ENCODE results near the gene DUSP6.

The DUSP6 gene

DNA sequence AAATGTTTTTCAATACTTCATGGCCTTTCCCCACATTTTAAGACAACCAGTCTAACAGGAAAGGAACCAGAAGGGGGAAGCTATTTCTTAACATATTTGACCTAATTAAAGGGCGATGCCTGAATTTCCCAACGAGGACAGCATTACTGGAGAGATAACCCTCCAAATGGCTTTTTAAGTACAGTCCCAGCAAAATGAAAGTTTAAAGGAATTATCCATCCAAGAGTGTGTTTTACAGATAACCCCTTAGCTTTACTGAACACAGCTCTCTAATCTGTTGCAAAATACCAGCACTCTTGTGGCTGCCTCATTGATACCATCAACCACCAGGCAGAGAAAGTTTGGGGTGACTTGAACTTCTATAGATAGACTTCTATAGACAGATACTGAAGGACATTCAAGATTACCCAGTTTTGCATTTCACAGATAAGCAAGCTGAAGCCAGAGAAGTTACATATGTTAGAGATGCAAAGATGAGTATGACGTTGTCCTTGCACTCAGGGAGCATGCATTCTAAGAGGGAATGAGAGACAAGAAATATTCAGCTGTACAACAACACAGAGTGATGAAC, 41.3 kb upstream of the DUSP6 start:
- no peak overlapping the region for H2BK12ac ChIP-seq (ENCODE audit: low read length)
- no peak overlapping the region for H2BK5ac ChIP-seq (ENCODE audit: low read length)
- no peak overlapping the region for H2BK15ac ChIP-seq (ENCODE audit: low read length)
- H4K8ac ChIP-seq (ENCODE audit: low read depth, low read length), result no peak overlapping the region
- H3K27ac ChIP-seq (replicated peaks; ENCODE audit: low read length), result no peak overlapping the region
- H3K79me1 ChIP-seq (ENCODE audit: low read depth, low read length), result peaks cover 1% of the 10 kb centered on the region
- H3K36me3 ChIP-seq (replicated peaks in 1 of 2; ENCODE audit: control insufficient read depth in 2 of 2, insufficient read depth in 2 of 2, low read length in 2 of 2), result no peaks in the 10 kb centered on the region
- no peak overlapping the region for H3K4ac ChIP-seq (ENCODE audit: low read length)
- H2BK120ac ChIP-seq (ENCODE audit: low read depth, low read length), result no peak overlapping the region
- no peak overlapping the region for H3K4me3 ChIP-seq (ENCODE audit: low read length in 2 of 2)
- H3K18ac ChIP-seq (ENCODE audit: low read length), result no peak overlapping the region
- H4K91ac ChIP-seq (ENCODE audit: low read depth, low read length, poor library complexity), result no peak overlapping the region
- H3K23ac ChIP-seq (ENCODE audit: low read depth, low read length, poor library complexity), result no peak overlapping the region
- no peak overlapping the region for H3K9ac ChIP-seq (ENCODE audit: low read depth, low read length, poor library complexity)
- H3K9me3 ChIP-seq (replicated peaks in 1 of 2; ENCODE audit: control insufficient read depth in 2 of 2, insufficient read depth in 1 of 2, low read depth in 1 of 2, low read length in 2 of 2), result no peaks in the 10 kb centered on the region
- no peak overlapping the region for H2AFZ ChIP-seq (ENCODE audit: low read length)
- no CpG with 5 or more reads among the region's 3 CpGs for WGBS, 2 donors (ENCODE audit: extremely low coverage in 2 of 2, insufficient read length in 2 of 2, insufficient replicate concordance in 1 of 2)
- no peak overlapping the region for H2AK5ac ChIP-seq (ENCODE audit: low read depth, low read length)
- no peak overlapping the region for H3K14ac ChIP-seq (ENCODE audit: low read length)
- DNase-seq (ENCODE audit: low spot score), result no peak
- no peak overlapping the region for H3K4me2 ChIP-seq (ENCODE audit: insufficient read depth, low read length, poor library complexity, severe bottlenecking)
- no peaks in the 10 kb centered on the region for H3K27me3 ChIP-seq (ENCODE audit: control insufficient read depth in 3 of 3, insufficient read depth in 3 of 3, low read depth in 1 of 3, low read length in 3 of 3)
- peaks cover 0 to 5% of the 10 kb centered on the region in 2 donors for H3K4me1 ChIP-seq (ENCODE audit: control insufficient read depth in 2 of 2, insufficient read depth in 1 of 2, low read depth in 1 of 2, low read length in 2 of 2)

DNA sequence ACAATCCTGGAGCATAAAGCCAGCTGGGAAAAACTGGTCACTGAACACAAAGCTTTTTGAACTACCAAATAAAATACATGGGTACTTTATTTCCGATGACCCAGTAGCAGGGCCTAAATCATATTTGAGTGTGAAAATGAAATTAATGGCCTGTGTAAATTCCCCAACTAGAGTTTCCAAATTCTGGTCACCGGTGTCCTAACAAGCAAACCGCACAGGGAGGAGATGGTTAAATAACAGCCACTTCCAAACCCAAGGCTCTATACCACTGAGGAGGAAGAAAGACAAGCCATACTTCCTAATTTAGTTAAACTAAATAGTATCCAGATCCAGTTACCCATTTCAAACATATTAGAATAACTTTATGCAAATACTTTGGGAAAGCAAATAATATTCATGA, 40.1 kb upstream of the DUSP6 start:
- Histone ChIP-seq H2BK5ac (ENCODE audit: low read length) (no peak overlapping the region), H2BK120ac (ENCODE audit: low read depth, low read length) (no peak overlapping the region), H3K18ac (ENCODE audit: low read length) (no peak overlapping the region), H3K27me3 (ENCODE audit: control insufficient read depth in 3 of 3, insufficient read depth in 3 of 3, low read depth in 1 of 3, low read length in 3 of 3) (no peaks in the 10 kb centered on the region), H3K9ac (ENCODE audit: low read depth, low read length, poor library complexity) (no peak overlapping the region), H3K23ac (ENCODE audit: low read depth, low read length, poor library complexity) (no peak overlapping the region), H3K4ac (ENCODE audit: low read length) (no peak overlapping the region), H3K4me1 (ENCODE audit: control insufficient read depth in 2 of 2, insufficient read depth in 1 of 2, low read depth in 1 of 2, low read length in 2 of 2) (peaks cover 0 to 5% of the 10 kb centered on the region in 2 donors), H2AFZ (ENCODE audit: low read length) (no peak overlapping the region), H3K4me2 (ENCODE audit: insufficient read depth, low read length, poor library complexity, severe bottlenecking) (no peak overlapping the region), H4K8ac (ENCODE audit: low read depth, low read length) (no peak overlapping the region), H3K9me3 (replicated peaks in 1 of 2; ENCODE audit: control insufficient read depth in 2 of 2, insufficient read depth in 1 of 2, low read depth in 1 of 2, low read length in 2 of 2) (no peaks in the 10 kb centered on the region), H2BK12ac (ENCODE audit: low read length) (no peak overlapping the region), H4K91ac (ENCODE audit: low read depth, low read length, poor library complexity) (no peak overlapping the region), H3K14ac (ENCODE audit: low read length) (no peak overlapping the region), H3K79me1 (ENCODE audit: low read depth, low read length) (peaks cover 1% of the 10 kb centered on the region), H3K27ac (replicated peaks; ENCODE audit: low read length) (no peak overlapping the region), H3K36me3 (replicated peaks in 1 of 2; ENCODE audit: control insufficient read depth in 2 of 2, insufficient read depth in 2 of 2, low read length in 2 of 2) (no peaks in the 10 kb centered on the region), H2AK5ac (ENCODE audit: low read depth, low read length) (no peak overlapping the region), H2BK15ac (ENCODE audit: low read length) (no peak overlapping the region), H3K4me3 (ENCODE audit: low read length in 2 of 2) (no peak overlapping the region)
- WGBS, 2 donors (ENCODE audit: extremely low coverage in 2 of 2, insufficient read length in 2 of 2, insufficient replicate concordance in 1 of 2), result no CpG with 5 or more reads among the region's 3 CpGs
- DNase-seq (ENCODE audit: low spot score), result no peak

DNA sequence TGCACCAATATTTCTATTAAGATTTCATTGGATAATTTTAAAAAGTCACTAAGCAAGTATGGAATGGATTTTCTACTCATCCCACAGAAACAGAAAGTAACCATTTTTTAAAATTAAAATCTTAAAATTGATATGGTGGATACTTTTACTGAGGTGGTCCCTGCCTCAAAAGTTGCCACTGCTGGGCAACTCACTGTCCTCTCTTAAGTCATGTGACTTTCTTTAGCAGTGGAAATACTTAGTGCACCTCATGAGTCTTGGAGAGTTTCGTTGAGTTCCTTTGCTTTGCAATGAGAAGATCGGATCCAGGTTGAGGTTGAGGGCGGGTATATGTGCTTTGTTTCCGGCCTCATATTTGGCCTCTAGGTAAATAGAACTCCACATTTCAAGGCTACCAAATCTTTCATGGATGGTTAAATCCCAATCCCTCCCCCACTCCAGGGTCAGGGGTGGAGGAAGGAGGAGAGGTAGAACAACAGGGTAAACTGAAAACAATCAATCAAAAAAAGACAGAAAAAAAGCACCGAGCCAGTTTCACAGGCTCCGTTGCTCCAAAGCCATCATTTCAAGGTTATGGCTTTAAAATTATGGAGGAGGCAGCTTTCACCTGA, 39.5 kb upstream of the DUSP6 start:
- no peaks in the 10 kb centered on the region for H3K36me3 ChIP-seq (replicated peaks in 1 of 2; ENCODE audit: control insufficient read depth in 2 of 2, insufficient read depth in 2 of 2, low read length in 2 of 2)
- H2BK5ac ChIP-seq (ENCODE audit: low read length), result no peak overlapping the region
- no peak overlapping the region for H2BK12ac ChIP-seq (ENCODE audit: low read length)
- H3K4me1 ChIP-seq (ENCODE audit: control insufficient read depth in 2 of 2, insufficient read depth in 1 of 2, low read depth in 1 of 2, low read length in 2 of 2), result peaks cover 0 to 7% of the 10 kb centered on the region in 2 donors
- H3K4ac ChIP-seq (ENCODE audit: low read length), result no peak overlapping the region
- no peak for DNase-seq (ENCODE audit: low spot score)
- no peak overlapping the region for H2BK15ac ChIP-seq (ENCODE audit: low read length)
- no CpG with 5 or more reads among the region's 6 CpGs for WGBS, 2 donors (ENCODE audit: extremely low coverage in 2 of 2, insufficient read length in 2 of 2, insufficient replicate concordance in 1 of 2)
- H3K27me3 ChIP-seq (ENCODE audit: control insufficient read depth in 3 of 3, insufficient read depth in 3 of 3, low read depth in 1 of 3, low read length in 3 of 3), result no peaks in the 10 kb centered on the region
- H3K18ac ChIP-seq (ENCODE audit: low read length), result no peak overlapping the region
- H3K4me3 ChIP-seq (ENCODE audit: low read length in 2 of 2), result no peak overlapping the region
- H3K14ac ChIP-seq (ENCODE audit: low read length), result no peak overlapping the region
- H2AK5ac ChIP-seq (ENCODE audit: low read depth, low read length), result no peak overlapping the region
- H3K79me1 ChIP-seq (ENCODE audit: low read depth, low read length), result peaks cover 1% of the 10 kb centered on the region
- no peak overlapping the region for H4K8ac ChIP-seq (ENCODE audit: low read depth, low read length)
- H3K9ac ChIP-seq (ENCODE audit: low read depth, low read length, poor library complexity), result no peak overlapping the region
- H3K9me3 ChIP-seq (replicated peaks in 1 of 2; ENCODE audit: control insufficient read depth in 2 of 2, insufficient read depth in 1 of 2, low read depth in 1 of 2, low read length in 2 of 2), result no peaks in the 10 kb centered on the region
- H2BK120ac ChIP-seq (ENCODE audit: low read depth, low read length), result no peak overlapping the region
- H3K4me2 ChIP-seq (ENCODE audit: insufficient read depth, low read length, poor library complexity, severe bottlenecking), result no peak overlapping the region
- no peak overlapping the region for H3K27ac ChIP-seq (replicated peaks; ENCODE audit: low read length)
- no peak overlapping the region for H4K91ac ChIP-seq (ENCODE audit: low read depth, low read length, poor library complexity)
- no peak overlapping the region for H3K23ac ChIP-seq (ENCODE audit: low read depth, low read length, poor library complexity)
- H2AFZ ChIP-seq (ENCODE audit: low read length), result no peak overlapping the region

DNA sequence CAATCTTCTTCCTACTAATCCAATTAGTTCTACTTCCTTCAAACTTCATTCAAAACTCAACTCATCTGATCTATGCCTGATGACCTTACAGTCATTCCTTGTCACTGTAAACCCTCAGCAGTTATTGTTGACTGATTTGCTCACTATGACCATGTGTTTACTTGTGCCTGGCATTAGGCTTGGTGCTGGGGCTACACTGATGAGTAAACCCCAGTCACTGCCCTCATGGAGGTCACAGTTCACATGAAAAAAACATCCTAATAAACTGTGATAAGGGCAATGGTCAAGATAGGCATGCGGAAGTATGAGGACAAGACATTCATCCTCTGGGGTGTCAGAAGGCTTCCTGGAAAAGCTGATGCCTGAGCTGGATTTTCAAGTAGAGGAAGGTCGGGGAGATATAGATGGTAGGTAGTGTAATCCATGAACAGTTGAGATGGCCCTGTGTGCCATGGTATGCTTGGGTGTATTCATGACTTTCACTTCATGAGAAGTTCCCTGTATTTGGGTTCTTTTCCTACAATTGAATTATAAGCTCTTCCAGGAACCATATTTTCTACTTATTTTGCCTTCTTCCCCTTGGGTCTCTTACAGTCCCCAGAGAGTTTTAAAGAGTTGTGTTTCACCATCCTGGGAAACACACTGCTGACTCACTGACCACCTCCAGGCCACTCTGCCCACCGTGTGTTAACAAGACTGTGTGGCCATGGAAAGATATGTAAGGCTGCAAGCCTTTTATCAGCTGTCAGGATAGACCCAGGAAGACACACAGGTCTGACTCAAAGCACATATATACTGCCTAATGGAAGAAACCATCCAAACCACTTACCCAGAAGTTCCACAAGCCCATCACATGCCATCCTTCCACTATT, 38.7 kb upstream of the DUSP6 start:
- no peaks in the 10 kb centered on the region for H3K27me3 ChIP-seq (ENCODE audit: control insufficient read depth in 3 of 3, insufficient read depth in 3 of 3, low read depth in 1 of 3, low read length in 3 of 3)

More for the DNA sequence above, 38.7 kb upstream of the DUSP6 start:
- Histone ChIP-seq H2BK5ac (ENCODE audit: low read length) (no peak overlapping the region), H3K36me3 (replicated peaks in 1 of 2; ENCODE audit: control insufficient read depth in 2 of 2, insufficient read depth in 2 of 2, low read length in 2 of 2) (no peaks in the 10 kb centered on the region), H4K8ac (ENCODE audit: low read depth, low read length) (no peak overlapping the region), H3K18ac (ENCODE audit: low read length) (no peak overlapping the region), H3K9me3 (replicated peaks in 1 of 2; ENCODE audit: control insufficient read depth in 2 of 2, insufficient read depth in 1 of 2, low read depth in 1 of 2, low read length in 2 of 2) (no peaks in the 10 kb centered on the region), H3K4me3 (ENCODE audit: low read length in 2 of 2) (no peak overlapping the region), H2BK12ac (ENCODE audit: low read length) (no peak overlapping the region), H2BK120ac (ENCODE audit: low read depth, low read length) (no peak overlapping the region), H4K91ac (ENCODE audit: low read depth, low read length, poor library complexity) (no peak overlapping the region), H3K23ac (ENCODE audit: low read depth, low read length, poor library complexity) (no peak overlapping the region), H3K4me1 (ENCODE audit: control insufficient read depth in 2 of 2, insufficient read depth in 1 of 2, low read depth in 1 of 2, low read length in 2 of 2) (peaks cover 0 to 13% of the 10 kb centered on the region in 2 donors), H3K9ac (ENCODE audit: low read depth, low read length, poor library complexity) (no peak overlapping the region), H3K79me1 (ENCODE audit: low read depth, low read length) (peaks cover 1% of the 10 kb centered on the region), H3K14ac (ENCODE audit: low read length) (no peak overlapping the region), H2BK15ac (ENCODE audit: low read length) (no peak overlapping the region), H3K4me2 (ENCODE audit: insufficient read depth, low read length, poor library complexity, severe bottlenecking) (no peak overlapping the region), H2AK5ac (ENCODE audit: low read depth, low read length) (no peak overlapping the region), H2AFZ (ENCODE audit: low read length) (no peak overlapping the region), H3K27ac (replicated peaks; ENCODE audit: low read length) (no peak overlapping the region), H3K4ac (ENCODE audit: low read length) (no peak overlapping the region)
- no CpG with 5 or more reads among the region's 3 CpGs for WGBS, 2 donors (ENCODE audit: extremely low coverage in 2 of 2, insufficient read length in 2 of 2, insufficient replicate concordance in 1 of 2)
- no peak for DNase-seq (ENCODE audit: low spot score)
